GM12873 (cell line): ENCODE data around the gene PPP1R15B.

Experiments
- TF ChIP-seq, protein P1 (sequence below): IDR thresholded peaks from 2 replicates; pipeline ENCODE4 v1.5.1; 2012; ENCODE audit warnings: low read depth, mild to moderate bottlenecking, moderate library complexity, low read length, control low read depth; ENCODE audit not compliant: insufficient read depth; ENCODE audit errors: missing control alignments

The PPP1R15B gene

DNA sequence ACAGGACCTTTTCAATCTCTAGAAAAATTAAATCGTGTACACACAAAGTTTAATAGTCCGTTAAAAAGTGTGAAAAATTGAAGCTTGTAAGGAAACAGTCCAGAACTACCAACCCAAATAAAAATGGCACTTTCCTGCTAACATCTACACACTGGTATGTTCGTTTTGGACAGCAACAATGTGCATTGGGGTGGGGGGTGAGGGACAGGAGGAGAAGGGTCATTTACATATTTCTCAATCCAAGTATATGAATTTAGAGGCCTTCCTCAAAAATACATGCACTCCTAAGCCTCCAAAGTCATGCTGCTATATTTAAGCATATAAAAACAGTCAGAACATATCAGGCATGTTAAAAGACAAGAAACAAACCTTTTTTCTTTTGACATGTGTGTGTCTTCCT, 2.5 kb downstream of the PPP1R15B start:
- TF ChIP-seq, protein P1, sequence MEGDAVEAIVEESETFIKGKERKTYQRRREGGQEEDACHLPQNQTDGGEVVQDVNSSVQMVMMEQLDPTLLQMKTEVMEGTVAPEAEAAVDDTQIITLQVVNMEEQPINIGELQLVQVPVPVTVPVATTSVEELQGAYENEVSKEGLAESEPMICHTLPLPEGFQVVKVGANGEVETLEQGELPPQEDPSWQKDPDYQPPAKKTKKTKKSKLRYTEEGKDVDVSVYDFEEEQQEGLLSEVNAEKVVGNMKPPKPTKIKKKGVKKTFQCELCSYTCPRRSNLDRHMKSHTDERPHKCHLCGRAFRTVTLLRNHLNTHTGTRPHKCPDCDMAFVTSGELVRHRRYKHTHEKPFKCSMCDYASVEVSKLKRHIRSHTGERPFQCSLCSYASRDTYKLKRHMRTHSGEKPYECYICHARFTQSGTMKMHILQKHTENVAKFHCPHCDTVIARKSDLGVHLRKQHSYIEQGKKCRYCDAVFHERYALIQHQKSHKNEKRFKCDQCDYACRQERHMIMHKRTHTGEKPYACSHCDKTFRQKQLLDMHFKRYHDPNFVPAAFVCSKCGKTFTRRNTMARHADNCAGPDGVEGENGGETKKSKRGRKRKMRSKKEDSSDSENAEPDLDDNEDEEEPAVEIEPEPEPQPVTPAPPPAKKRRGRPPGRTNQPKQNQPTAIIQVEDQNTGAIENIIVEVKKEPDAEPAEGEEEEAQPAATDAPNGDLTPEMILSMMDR: no peak

DNA sequence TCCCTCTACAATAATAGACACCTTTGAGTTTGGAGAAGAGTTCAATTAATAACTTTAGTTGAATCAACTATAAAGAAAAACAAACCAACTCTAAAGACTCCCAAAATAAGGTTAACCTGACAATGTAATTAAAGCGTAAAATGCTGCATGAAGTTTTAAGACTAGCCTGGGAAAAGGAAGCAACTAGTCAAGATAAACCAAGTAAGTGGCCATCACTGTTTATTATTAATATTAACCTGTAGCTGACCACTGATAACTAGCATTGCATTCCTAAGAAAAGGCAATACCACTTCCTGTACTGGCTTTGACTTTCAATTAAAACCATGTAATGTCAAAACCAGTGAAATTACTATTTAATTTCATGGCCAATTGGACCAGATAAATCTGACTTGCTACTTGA, 3.0 kb downstream of the PPP1R15B start:
- TF ChIP-seq, protein P1: no peak

DNA sequence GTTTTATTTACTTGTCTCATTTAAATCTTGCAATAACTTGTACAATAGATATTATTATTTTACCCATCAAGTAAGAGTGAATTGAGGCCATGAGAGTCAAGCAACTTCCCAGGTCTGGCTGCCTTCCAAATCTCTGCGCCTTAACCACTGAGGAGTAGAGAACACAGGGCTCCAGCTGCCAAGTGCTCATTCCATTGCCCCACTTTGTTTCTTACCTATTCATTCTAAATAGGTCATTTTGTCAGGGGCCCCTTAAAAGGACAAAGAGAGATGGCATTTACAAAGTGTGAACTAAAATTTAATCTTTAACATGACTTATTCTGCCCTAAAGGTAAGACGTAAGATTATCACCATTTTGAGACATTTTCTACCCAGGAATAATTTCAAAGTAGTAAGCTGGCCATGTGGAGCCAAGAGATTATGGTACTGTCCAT, 3.5 kb downstream of the PPP1R15B start:
- TF ChIP-seq, protein P1: no peak

DNA sequence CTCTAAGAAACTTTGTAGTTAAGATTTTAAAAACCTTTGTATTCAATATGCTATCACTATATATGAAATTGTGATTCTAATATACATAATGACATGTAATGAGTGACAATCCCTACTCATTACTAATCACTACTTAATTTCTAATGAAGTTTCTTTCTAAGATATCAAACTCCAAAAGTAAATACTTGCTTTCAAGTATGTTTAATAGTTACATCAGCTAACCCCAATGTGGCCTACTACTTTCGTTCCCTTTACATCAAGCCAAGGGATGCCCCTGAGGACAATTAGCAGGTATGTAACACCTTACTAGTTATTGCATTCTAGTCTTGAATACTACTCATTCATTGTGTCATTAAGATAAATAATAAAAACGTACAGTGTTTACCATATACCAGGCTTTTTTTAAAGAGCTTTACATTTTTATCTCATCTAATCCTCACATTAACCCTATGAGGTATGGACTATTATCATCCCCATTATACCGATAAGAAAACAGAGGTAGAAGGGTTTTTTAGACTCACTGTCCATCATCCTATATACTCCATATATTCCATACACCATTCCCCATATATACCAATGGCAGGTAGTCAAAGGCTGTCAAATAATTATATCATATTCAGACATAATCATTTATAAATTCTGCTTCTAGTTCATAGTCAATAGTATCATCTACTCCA, 4.2 kb downstream of the PPP1R15B start:
- TF ChIP-seq, protein P1: no peak

DNA sequence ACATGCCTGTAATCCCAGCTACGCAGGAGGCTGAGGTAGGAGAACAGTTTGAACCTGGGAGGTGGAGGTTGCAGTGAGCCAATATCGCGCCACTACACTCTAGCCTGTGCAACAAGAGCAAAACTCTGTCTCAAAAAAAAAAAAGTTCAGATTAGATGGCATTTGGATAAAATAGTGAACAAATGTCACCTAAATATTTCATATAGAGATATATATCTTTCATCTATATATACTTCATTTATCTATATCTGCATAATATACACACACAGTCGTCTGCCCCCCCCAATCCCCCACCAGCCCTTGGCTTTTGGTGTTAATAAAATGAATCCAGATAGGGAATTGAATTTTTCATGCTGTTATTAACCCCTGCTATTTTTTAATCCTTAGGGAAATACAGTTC, 5.0 kb downstream of the PPP1R15B start:
- TF ChIP-seq, protein P1: no peak

DNA sequence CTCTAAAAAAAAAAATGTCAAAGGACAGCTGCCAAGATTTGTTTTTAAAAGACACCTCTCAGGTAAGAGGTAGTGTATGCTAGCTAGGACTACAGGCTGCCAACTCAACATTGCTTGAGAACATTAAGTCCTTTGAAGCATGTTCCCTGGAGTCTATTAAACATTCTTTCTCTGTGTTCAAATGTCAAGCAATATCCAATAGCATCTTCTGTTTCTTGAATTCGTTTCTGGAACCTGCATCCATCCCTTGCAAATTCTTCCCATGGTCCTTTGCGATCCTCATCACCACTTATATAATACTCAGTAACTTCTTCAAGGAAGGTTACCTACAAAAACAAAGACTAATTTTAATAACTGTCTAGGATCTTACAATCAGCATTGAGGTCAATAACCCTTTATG, 5.6 kb downstream of the PPP1R15B start:
- TF ChIP-seq, protein P1: no peak

DNA sequence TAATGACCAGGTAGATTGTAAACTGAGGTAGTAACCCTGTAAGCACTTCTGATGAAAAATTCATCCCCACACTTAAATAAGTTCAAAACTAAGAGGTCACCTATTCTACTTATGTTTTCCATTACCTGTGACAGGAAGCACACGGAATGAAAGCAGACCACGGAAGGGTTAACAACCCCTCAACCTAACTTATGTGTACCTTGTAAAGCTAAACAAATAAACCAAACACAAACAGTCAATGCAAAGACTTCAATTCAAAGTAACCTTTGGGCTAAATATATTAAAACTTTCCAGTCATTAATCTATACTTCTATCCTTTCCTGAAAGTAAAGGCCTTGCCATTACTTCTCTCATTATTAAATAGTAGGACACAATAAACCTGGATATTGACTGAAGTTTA, 7.0 kb downstream of the PPP1R15B start:
- TF ChIP-seq, protein P1: no peak
